Heart left ventricle (tissue), 13 donors: Measurements from ENCODE around the gene MIPOL1.

Source experiments
- POLR2A ChIP-seq, 2 donors: fragments of 450-650 bp; IDR thresholded peaks; one replicate each; pipeline ENCODE4 v1.6.1; 2017; ENCODE audit warnings: antibody characterized with exemption in 2 of 2, mild to moderate bottlenecking in 2 of 2, moderate library complexity in 2 of 2
- TF ChIP-seq, protein P1 (sequence below), 12 donors: fragments of 200-600 bp; sonication (generic) in 4 of 12; IDR thresholded peaks; one replicate each; pipeline versions ENCODE4 v1.5.0 to v1.8.0; 2018 to 2022; ENCODE audit warnings: antibody characterized with exemption in 12 of 12, mild to moderate bottlenecking in 5 of 12
- donor health status: ischemic (EF 13 %, LVEDD 7.1; RV severe dilation, severe dysfunction).
- donor health status: DM: no; HTN: yes; CAD: no.
- donor health status: DM: no; HTN: no; CAD: no.
- donor health status: ischemic (EF 25% LVEDD 6.9; RV normal size, moderate dysfunction).
- donor health status: ischemic (EF 25% LVEDD 5.7; RV mildly dilated, moderate dysfunction).
- donor health status: ischemic (EF 35%, LVEDD 5.7; RV mildly dilated, moderate dysfunction).
- donor health status: nonischemic (EF 11% LVEDD 7.7; RV severe dilation, severe dysfunction).
- donor health status: DM: yes; HTN: yes; CAD: no.
- donor health status: PGD.
- donor health status: ischemic (EF 29% LVEDD 5.4; RV normal size, mild dysfunction).
- donor health status: nonischemic (EF 23%, LVEDD 6.1; RV moderate dilation, normal function).

DNA sequence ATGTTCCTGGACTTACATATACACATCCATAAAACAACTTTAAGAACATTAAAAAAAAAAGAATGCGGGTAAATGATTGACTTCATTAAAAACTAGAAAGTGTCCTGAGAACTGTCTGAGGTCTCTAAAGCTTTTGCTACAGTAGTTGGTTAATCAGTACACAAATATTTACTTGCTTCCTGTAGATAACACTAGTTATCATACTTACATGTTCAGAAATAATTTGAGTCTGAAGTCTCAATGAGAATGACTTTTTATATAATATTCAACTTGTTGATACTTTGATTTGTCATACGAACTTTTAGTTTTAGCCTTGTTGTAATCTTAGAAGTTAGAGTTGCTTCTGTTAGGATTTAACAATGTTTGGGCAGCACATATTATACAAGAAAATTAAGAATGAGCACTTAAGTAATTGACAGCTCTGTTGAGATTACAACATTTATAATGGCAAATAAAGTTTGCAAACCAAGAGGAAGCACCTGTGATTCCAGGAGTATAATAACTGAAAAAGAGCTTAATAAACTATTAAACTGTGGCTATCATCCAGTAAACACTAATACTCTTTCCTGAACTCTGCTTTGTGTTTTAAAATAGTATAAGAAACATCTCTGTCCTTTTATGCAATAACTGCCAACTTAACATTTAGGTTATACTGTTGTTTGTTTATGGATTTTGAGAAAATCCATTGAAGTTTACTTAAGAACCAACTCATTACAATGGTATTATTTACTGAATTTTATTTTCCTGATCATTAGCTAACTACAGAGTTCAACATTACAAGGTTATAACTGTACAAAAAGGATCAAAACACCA, 131.7 kb downstream of the MIPOL1 start:
- TF ChIP-seq, protein P1, sequence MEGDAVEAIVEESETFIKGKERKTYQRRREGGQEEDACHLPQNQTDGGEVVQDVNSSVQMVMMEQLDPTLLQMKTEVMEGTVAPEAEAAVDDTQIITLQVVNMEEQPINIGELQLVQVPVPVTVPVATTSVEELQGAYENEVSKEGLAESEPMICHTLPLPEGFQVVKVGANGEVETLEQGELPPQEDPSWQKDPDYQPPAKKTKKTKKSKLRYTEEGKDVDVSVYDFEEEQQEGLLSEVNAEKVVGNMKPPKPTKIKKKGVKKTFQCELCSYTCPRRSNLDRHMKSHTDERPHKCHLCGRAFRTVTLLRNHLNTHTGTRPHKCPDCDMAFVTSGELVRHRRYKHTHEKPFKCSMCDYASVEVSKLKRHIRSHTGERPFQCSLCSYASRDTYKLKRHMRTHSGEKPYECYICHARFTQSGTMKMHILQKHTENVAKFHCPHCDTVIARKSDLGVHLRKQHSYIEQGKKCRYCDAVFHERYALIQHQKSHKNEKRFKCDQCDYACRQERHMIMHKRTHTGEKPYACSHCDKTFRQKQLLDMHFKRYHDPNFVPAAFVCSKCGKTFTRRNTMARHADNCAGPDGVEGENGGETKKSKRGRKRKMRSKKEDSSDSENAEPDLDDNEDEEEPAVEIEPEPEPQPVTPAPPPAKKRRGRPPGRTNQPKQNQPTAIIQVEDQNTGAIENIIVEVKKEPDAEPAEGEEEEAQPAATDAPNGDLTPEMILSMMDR (IDR thresholded peaks at IDR 0.05) = no peak
- TF ChIP-seq POLR2A (IDR thresholded peaks at IDR 0.05) = no peak
